ENCODE data around the gene RMP24.

RMP24 gene

GRCh38 chr18:35972197-35973000 is at the start of gene RMP24:
RMP24 (plus strand) TSS chr18:35972679.
- peak; percentile 89 for DNase-seq (ENCODE audit: low read depth, low spot score)
- Histone ChIP-seq H3K27ac (ENCODE audit: low read depth, low read length) (peak within 1 kb of the TSS; percentile 75), H3K4me3 (ENCODE audit: low read depth, low read length) (peak within 1 kb of the TSS; percentile 97), H3K27me3 (ENCODE audit: control insufficient read depth, insufficient read depth, low read length) (no peaks in the 10 kb centered on the region), H3K9me3 (ENCODE audit: control insufficient read depth, insufficient read depth, low read length) (no peaks in the 10 kb centered on the region; the same call in 1 of the 2 replicates)
- ChIA-PET CTCF (interaction anchor here (0.6 to 1.2 kb wide), 3 partner anchors 16 to 289 kb away, joined by 4 to 5 read pairs (median 5); no protein-coding TSS in a partner anchor), POLR2A (interaction anchor here (0.7 kb wide), 1 partner anchor 94 kb away, joined by 7 read pairs; no protein-coding TSS in a partner anchor)
- no peak for TF ChIP-seq CTCF (IDR thresholded peaks at IDR 0.05; ENCODE audit: low read depth, low read length)

GRCh38 chr18:35923939-35924684 is 48.4 kb upstream of the RMP24 start:
- POLR2A ChIA-PET = no interaction called here
- TF ChIP-seq CTCF (IDR thresholded peaks at IDR 0.05; ENCODE audit: low read depth, low read length) = no peak
- Histone ChIP-seq H3K4me3 (ENCODE audit: low read depth, low read length) (no peak overlapping the region), H3K27ac (ENCODE audit: low read depth, low read length) (no peak overlapping the region), H3K9me3 (ENCODE audit: control insufficient read depth, insufficient read depth, low read length) (no peaks in the 10 kb centered on the region), H3K27me3 (ENCODE audit: control insufficient read depth, insufficient read depth, low read length) (peaks cover 9% of the 10 kb centered on the region)
- CTCF ChIA-PET = no interaction called here
- DNase-seq (ENCODE audit: low read depth, low spot score) = no peak

- no peak for TF ChIP-seq CTCF (IDR thresholded peaks at IDR 0.05; ENCODE audit: low read depth, low read length)
- no peak overlapping the region for H3K4me3 ChIP-seq (ENCODE audit: low read depth, low read length)
- H3K27ac ChIP-seq (ENCODE audit: low read depth, low read length) = no peak overlapping the region
- POLR2A ChIA-PET = no interaction called here
- no peaks in the 10 kb centered on the region for H3K9me3 ChIP-seq (ENCODE audit: control insufficient read depth, insufficient read depth, low read length)
- H3K27me3 ChIP-seq (ENCODE audit: control insufficient read depth, insufficient read depth, low read length) = peaks cover 9% of the 10 kb centered on the region
- DNase-seq (ENCODE audit: low read depth, low spot score) = no peak
- CTCF ChIA-PET = no interaction called here
Observed at GRCh38 chr18:35926884-35927283, 45.6 kb upstream of the RMP24 start.

GRCh38 chr18:35927430-35927829 is 45.0 kb upstream of the RMP24 start:
- POLR2A ChIA-PET = no interaction called here
- CTCF ChIA-PET = no interaction called here
- Histone ChIP-seq H3K27me3 (ENCODE audit: control insufficient read depth, insufficient read depth, low read length) (peaks cover 9% of the 10 kb centered on the region), H3K4me3 (ENCODE audit: low read depth, low read length) (no peak overlapping the region), H3K9me3 (ENCODE audit: control insufficient read depth, insufficient read depth, low read length) (no peaks in the 10 kb centered on the region), H3K27ac (ENCODE audit: low read depth, low read length) (no peak overlapping the region)
- no peak for TF ChIP-seq CTCF (IDR thresholded peaks at IDR 0.05; ENCODE audit: low read depth, low read length)
- no peak for DNase-seq (ENCODE audit: low read depth, low spot score)

- CTCF ChIA-PET = no interaction called here
- H3K27ac ChIP-seq (ENCODE audit: low read depth, low read length) = no peak overlapping the region
Observed at GRCh38 chr18:35933982-35934381, 38.5 kb upstream of the RMP24 start.

More at GRCh38 chr18:35933982-35934381, 38.5 kb upstream of the RMP24 start:
- DNase-seq (ENCODE audit: low read depth, low spot score) = no peak
- POLR2A ChIA-PET = no interaction called here
- Histone ChIP-seq H3K9me3 (ENCODE audit: control insufficient read depth, insufficient read depth, low read length) (no peaks in the 10 kb centered on the region), H3K4me3 (ENCODE audit: low read depth, low read length) (no peak overlapping the region), H3K27me3 (ENCODE audit: control insufficient read depth, insufficient read depth, low read length) (peaks cover 1% of the 10 kb centered on the region)
- TF ChIP-seq CTCF (IDR thresholded peaks at IDR 0.05; ENCODE audit: low read depth, low read length) = no peak

Data from AG04450 (cell line).